Esophagus muscularis mucosa (tissue), 4 donors: ENCODE measurements around the gene THRA. TPM values are rescaled to one million over a fixed set of nuclear protein-coding genes. Genes with fewer than 3 reads are reported as not detected.

Source experiments
- DNase-seq: peaks from one replicate; pipeline ENCODE4 v3.0.0-alpha.2; 2017; ENCODE audit errors: extremely low spot score
- H3K27ac ChIP-seq, 4 donors: fragments of 200-600 bp; sonication (generic); replicated peaks in 1 of 4; 1 replicate in 3 of 4; 2 replicates in 1 of 4; pipeline ENCODE4 v1.5.1; 2016 to 2019; ENCODE audit warnings: mild to moderate bottlenecking in 1 of 4
- H3K27me3 ChIP-seq, 4 donors: fragments of 200-600 bp; sonication (generic); one replicate each; pipeline versions ENCODE4 v1.5.1 to v1.6.0; 2016 to 2019
- H3K36me3 ChIP-seq, 4 donors: fragments of 200-600 bp; sonication (generic); one replicate each; pipeline ENCODE4 v1.5.1; 2016 to 2019
- H3K4me1 ChIP-seq, 4 donors: fragments of 200-600 bp; sonication (generic); one replicate each; pipeline ENCODE4 v1.5.1; 2016 to 2019
- H3K4me3 ChIP-seq, 4 donors: fragments of 200-600 bp; sonication (generic); 1 replicate in 2 of 4; 2 replicates in 2 of 4; pipeline ENCODE4 v1.5.1; 2016 to 2019; ENCODE audit warnings: mild to moderate bottlenecking in 4 of 4, moderate library complexity in 1 of 4
- H3K9me3 ChIP-seq, 4 donors: fragments of 200-600 bp; sonication (generic); 1 replicate in 3 of 4; 2 replicates in 1 of 4; pipeline ENCODE4 v1.5.1; 2016 to 2019
- EP300 ChIP-seq: sonication (generic); formaldehyde crosslinking; IDR thresholded peaks from one replicate; pipeline ENCODE4 v1.6.1; 2017; ENCODE audit warnings: antibody characterized with exemption
- POLR2A ChIP-seq: fragments of 450-650 bp; IDR thresholded peaks from one replicate; pipeline ENCODE4 v1.6.1; 2017; ENCODE audit warnings: antibody characterized with exemption, moderate library complexity, mild to moderate bottlenecking, low read depth
- POLR2AphosphoS5 ChIP-seq, 2 donors: sonication (generic); formaldehyde crosslinking; IDR thresholded peaks; one replicate each; pipeline ENCODE4 v1.6.1; 2017; ENCODE audit warnings: antibody characterized with exemption in 2 of 2
- WGBS: methylation state at CpG from one replicate; pipeline ENCODE4 v1.1.5; 2018; 5-methylcytosine and 5-hydroxymethylcytosine counted together
- intact Hi-C: fragments of 100-400 bp; cut with DNase I; formaldehyde crosslinking; loops from one replicate; pipeline ENCODE4 v1.15.1; 2023
- total RNA-seq, 4 donors: library from RNA; depleted of rRNA; stranded (reverse); fragments of >200 nt; gene quantifications; one replicate each; pipeline versions ENCODE4 v1.1.0 to v1.2.1, GENCODE V29; 2016
- TF ChIP-seq, protein P1 (sequence below), 3 experiments: fragments of 200-600 bp in 2 of 3; fragments of 450-650 bp in 1 of 3; sonication (generic) in 2 of 3; IDR thresholded peaks; one replicate each; pipeline ENCODE4 v1.5.1; 2017 to 2019; ENCODE audit warnings: antibody characterized with exemption in 3 of 3, mild to moderate bottlenecking in 2 of 3, moderate library complexity in 1 of 3

Gene THRA
- total RNA-seq, 4 donors from 2014 or later = 69.7 to 112 (median 85.2) TPM

- no peaks in the 10 kb centered on the region for H3K27me3 ChIP-seq
- TF ChIP-seq POLR2AphosphoS5 (IDR thresholded peaks at IDR 0.05) = peak in 1 of 2 donors; percentile 14
- TF ChIP-seq, protein P1, sequence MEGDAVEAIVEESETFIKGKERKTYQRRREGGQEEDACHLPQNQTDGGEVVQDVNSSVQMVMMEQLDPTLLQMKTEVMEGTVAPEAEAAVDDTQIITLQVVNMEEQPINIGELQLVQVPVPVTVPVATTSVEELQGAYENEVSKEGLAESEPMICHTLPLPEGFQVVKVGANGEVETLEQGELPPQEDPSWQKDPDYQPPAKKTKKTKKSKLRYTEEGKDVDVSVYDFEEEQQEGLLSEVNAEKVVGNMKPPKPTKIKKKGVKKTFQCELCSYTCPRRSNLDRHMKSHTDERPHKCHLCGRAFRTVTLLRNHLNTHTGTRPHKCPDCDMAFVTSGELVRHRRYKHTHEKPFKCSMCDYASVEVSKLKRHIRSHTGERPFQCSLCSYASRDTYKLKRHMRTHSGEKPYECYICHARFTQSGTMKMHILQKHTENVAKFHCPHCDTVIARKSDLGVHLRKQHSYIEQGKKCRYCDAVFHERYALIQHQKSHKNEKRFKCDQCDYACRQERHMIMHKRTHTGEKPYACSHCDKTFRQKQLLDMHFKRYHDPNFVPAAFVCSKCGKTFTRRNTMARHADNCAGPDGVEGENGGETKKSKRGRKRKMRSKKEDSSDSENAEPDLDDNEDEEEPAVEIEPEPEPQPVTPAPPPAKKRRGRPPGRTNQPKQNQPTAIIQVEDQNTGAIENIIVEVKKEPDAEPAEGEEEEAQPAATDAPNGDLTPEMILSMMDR (IDR thresholded peaks at IDR 0.05) = no peak
- no peaks in the 10 kb centered on the region for H3K36me3 ChIP-seq
- H3K4me1 ChIP-seq = peaks cover 30 to 61% (median 47%) of the 10 kb centered on the region in 4 donors
- peak overlapping the region in 1 of 4 donors; percentile 19 for H3K4me3 ChIP-seq
- H3K27ac ChIP-seq = peak overlapping the region; percentile 67 to 99 (median 86)
- no peak for DNase-seq
- no peaks in the 10 kb centered on the region for H3K9me3 ChIP-seq
- 35% methylated on average over 8 of the region's 8 CpGs for WGBS
- intact Hi-C loops = loop anchor here (5.0 kb wide), 1 partner anchor 34 kb away; no protein-coding TSS in a partner anchor
Measured at GRCh38 chr17:40058186-40058784, 4.5 kb upstream of the THRA start.

- WGBS = 100% methylated on average over 1 of the region's 1 CpG
- no peak for DNase-seq
- peak overlapping the region in 1 of 4 donors; percentile 19 for H3K4me3 ChIP-seq
- H3K4me1 ChIP-seq = peaks cover 25 to 60% (median 45%) of the 10 kb centered on the region in 4 donors
- H3K36me3 ChIP-seq = no peaks in the 10 kb centered on the region
- intact Hi-C loops = loop anchor here (5.0 kb wide), 1 partner anchor 33 kb away; no protein-coding TSS in a partner anchor
- H3K27me3 ChIP-seq = no peaks in the 10 kb centered on the region
- H3K9me3 ChIP-seq = no peaks in the 10 kb centered on the region
- TF ChIP-seq, protein P1 (IDR thresholded peaks at IDR 0.05) = no peak
- TF ChIP-seq EP300 (no peak), POLR2A (no peak), POLR2AphosphoS5 (IDR thresholded peaks at IDR 0.05) (no peak)
- H3K27ac ChIP-seq = peak overlapping the region; percentile 67 to 99 (median 86)
Measured at GRCh38 chr17:40058865-40059264, 3.9 kb upstream of the THRA start.

- Histone ChIP-seq H3K9me3 (no peaks in the 10 kb centered on the region), H3K36me3 (no peaks in the 10 kb centered on the region), H3K27ac (peak overlapping the region; percentile 67 to 99 (median 86)), H3K4me1 (peaks cover 33 to 65% (median 51%) of the 10 kb centered on the region in 4 donors), H3K4me3 (no peak overlapping the region), H3K27me3 (no peaks in the 10 kb centered on the region)
- 74% methylated on average over 8 of the region's 8 CpGs for WGBS
- no peak for TF ChIP-seq EP300
- TF ChIP-seq POLR2AphosphoS5 (IDR thresholded peaks at IDR 0.05) = no peak
- TF ChIP-seq, protein P1 (IDR thresholded peaks at IDR 0.05) = no peak
- no peak for TF ChIP-seq POLR2A
- intact Hi-C loops = loop anchor here (5.0 kb wide), 1 partner anchor 32 kb away; no protein-coding TSS in a partner anchor
- DNase-seq = no peak
Measured at GRCh38 chr17:40059729-40060475, 2.9 kb upstream of the THRA start.

GRCh38 chr17:40060887-40061608 lies 1.7 kb upstream of the THRA start:
- TF ChIP-seq POLR2AphosphoS5 (IDR thresholded peaks at IDR 0.05) = no peak
- TF ChIP-seq POLR2A = no peak
- TF ChIP-seq, protein P1 (IDR thresholded peaks at IDR 0.05) = no peak
- TF ChIP-seq EP300 = no peak
- Histone ChIP-seq H3K36me3 (no peaks in the 10 kb centered on the region), H3K27ac (peak overlapping the region; percentile 84 to 99 (median 95)), H3K9me3 (no peaks in the 10 kb centered on the region), H3K4me3 (no peak overlapping the region), H3K27me3 (no peaks in the 10 kb centered on the region), H3K4me1 (peaks cover 45 to 74% (median 60%) of the 10 kb centered on the region in 4 donors)
- DNase-seq = no peak
- WGBS = 77% methylated on average over 7 of the region's 11 CpGs
- intact Hi-C loops = no loop called here
